ENCODE measurements around the gene HES2. TPM values are rescaled to one million over a fixed set of nuclear protein-coding genes. Genes with fewer than 3 reads are reported as not detected.

HES2 gene, protein sequence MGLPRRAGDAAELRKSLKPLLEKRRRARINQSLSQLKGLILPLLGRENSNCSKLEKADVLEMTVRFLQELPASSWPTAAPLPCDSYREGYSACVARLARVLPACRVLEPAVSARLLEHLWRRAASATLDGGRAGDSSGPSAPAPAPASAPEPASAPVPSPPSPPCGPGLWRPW
- total RNA-seq, result 0.07 TPM in 1 of 2 replicates, not detected in the other
- long read RNA-seq, partial matches to known transcripts, result 0 of 1 reads
- long read RNA-seq, other reads (novel, unspliced or antisense), result 1 of 1 reads

DNA sequence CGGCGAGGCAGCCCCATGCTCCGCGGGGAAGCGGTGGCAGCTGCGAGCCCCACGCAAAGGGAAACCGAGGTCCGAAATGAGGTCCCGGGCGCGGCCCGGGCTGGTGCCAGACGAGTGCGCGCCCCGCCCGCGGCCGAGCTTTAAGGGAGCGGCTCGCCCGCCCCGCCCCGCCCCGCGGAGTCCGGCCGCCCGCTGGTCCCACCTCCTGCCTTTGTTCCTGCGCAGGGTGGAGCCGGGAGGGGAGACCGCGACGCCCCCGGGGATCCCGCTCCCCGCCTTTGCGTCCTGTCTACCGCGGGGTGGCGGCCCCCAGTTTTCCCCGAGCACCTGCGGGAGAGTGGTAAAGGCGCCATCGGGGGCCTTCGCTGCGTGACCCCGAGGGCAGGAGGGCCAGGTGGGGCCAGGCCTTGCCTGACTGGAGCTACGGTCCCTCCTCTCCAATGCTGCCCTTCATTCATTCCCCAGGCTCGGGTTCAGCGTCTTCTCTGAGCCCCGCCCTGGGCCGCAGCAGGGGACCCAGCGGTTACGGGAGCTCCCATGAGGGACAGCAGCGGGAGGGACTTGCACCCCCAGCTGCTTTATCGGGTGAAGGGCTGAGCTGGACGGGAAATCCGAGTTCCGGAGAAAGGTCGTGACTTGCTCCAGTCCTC, at the start of gene HES2:
HES2 (minus strand) TSS at position 116 of the 650 bp plus-strand sequence; CDS start at position 17, 99 bp downstream.
- TF ChIP-seq, protein P1, sequence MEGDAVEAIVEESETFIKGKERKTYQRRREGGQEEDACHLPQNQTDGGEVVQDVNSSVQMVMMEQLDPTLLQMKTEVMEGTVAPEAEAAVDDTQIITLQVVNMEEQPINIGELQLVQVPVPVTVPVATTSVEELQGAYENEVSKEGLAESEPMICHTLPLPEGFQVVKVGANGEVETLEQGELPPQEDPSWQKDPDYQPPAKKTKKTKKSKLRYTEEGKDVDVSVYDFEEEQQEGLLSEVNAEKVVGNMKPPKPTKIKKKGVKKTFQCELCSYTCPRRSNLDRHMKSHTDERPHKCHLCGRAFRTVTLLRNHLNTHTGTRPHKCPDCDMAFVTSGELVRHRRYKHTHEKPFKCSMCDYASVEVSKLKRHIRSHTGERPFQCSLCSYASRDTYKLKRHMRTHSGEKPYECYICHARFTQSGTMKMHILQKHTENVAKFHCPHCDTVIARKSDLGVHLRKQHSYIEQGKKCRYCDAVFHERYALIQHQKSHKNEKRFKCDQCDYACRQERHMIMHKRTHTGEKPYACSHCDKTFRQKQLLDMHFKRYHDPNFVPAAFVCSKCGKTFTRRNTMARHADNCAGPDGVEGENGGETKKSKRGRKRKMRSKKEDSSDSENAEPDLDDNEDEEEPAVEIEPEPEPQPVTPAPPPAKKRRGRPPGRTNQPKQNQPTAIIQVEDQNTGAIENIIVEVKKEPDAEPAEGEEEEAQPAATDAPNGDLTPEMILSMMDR (conservative IDR thresholded peaks at IDR 0.05), result no peak
- Mint-ChIP-seq H3K27me3 (ENCODE audit: low read depth) (peaks cover 89% of the 10 kb centered on the region), H3K4me3 (no peak within 1 kb of the TSS), H3K9me3 (no peaks in the 10 kb centered on the region), H3K27ac (ENCODE audit: unreplicated experiment) (no peak within 1 kb of the TSS), H3K4me1 (no peaks in the 10 kb centered on the region), H3K36me3 (ENCODE audit: low read depth) (no peaks in the 10 kb centered on the region)
- DNase-seq (ENCODE audit: low read depth, low spot score), result no peak

- Mint-ChIP-seq H3K4me3 (no peak overlapping the region), H3K4me1 (peaks cover 3% of the 10 kb centered on the region), H3K27ac (ENCODE audit: unreplicated experiment) (no peak overlapping the region), H3K27me3 (ENCODE audit: low read depth) (no peaks in the 10 kb centered on the region), H3K9me3 (no peaks in the 10 kb centered on the region), H3K36me3 (ENCODE audit: low read depth) (no peaks in the 10 kb centered on the region)
- DNase-seq (ENCODE audit: low read depth, low spot score), result no peak
- TF ChIP-seq, protein P1 (conservative IDR thresholded peaks at IDR 0.05), result no peak
Measured at GRCh38 chr1:6468729-6469461, 49.2 kb upstream of the HES2 start.

DNA sequence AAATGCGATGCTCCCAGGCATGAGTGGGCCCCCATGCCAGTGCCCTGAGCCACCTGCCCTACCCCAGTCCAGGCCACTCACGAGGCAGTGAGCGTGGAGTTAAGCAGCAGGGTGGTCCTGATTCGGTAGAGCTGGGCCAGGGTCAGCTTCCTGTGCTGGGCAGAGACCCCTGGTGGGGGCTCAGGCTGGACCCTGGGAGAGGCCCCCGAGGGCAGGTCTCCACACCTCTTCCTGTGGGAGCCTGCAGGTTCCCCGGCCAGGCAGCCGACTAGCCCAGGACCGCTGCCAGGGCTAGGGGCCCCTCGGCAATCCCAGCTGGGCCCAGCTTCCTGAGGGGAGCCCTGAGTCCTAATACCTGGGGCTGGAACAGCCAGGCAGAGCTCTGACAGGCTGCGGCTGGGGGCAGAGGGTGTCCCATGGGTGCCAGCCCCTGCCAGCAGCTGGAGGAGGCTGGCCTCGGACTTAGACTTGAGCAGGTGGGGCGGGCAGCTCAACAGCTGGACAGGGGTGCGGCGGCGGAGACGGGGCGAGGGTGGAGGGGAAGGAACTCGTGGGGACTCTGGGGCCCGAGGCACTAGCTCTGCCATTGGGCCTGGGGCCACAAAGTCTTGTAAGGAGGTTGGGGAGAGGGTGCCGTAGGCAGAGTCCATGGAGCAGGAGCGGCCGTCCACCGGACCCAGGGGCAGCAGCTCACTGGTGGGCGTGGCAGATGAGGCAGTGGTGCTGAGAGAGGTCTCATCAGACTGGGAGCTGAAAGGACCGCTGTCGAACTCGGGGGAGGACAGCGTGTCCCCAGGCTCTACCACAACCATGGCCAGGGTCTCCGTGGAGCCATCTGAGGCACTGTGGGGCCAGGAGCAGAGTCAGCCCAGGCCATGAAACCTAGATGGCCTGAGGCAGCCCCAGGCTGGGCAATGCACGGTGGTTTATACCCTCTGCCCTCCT, 48.3 kb upstream of the HES2 start:
- Mint-ChIP-seq H3K27me3 (ENCODE audit: low read depth) (no peaks in the 10 kb centered on the region), H3K27ac (ENCODE audit: unreplicated experiment) (no peak overlapping the region), H3K36me3 (ENCODE audit: low read depth) (peaks cover 2% of the 10 kb centered on the region), H3K4me1 (peaks cover 4% of the 10 kb centered on the region), H3K9me3 (no peaks in the 10 kb centered on the region), H3K4me3 (no peak overlapping the region)
- TF ChIP-seq, protein P1 (conservative IDR thresholded peaks at IDR 0.05), result no peak
- DNase-seq (ENCODE audit: low read depth, low spot score), result no peak

GRCh38 chr1:6467224-6467623, 47.5 kb upstream of the HES2 start:
- TF ChIP-seq, protein P1 (conservative IDR thresholded peaks at IDR 0.05), result no peak
- Mint-ChIP-seq H3K4me3 (no peak overlapping the region), H3K27ac (ENCODE audit: unreplicated experiment) (no peak overlapping the region), H3K9me3 (no peaks in the 10 kb centered on the region), H3K4me1 (peaks cover 4% of the 10 kb centered on the region), H3K36me3 (ENCODE audit: low read depth) (peaks cover 5% of the 10 kb centered on the region), H3K27me3 (ENCODE audit: low read depth) (no peaks in the 10 kb centered on the region)
- no peak for DNase-seq (ENCODE audit: low read depth, low spot score)

- Mint-ChIP-seq H3K4me3 (no peak overlapping the region), H3K27me3 (ENCODE audit: low read depth) (no peaks in the 10 kb centered on the region), H3K9me3 (no peaks in the 10 kb centered on the region), H3K4me1 (peaks cover 4% of the 10 kb centered on the region), H3K27ac (ENCODE audit: unreplicated experiment) (no peak overlapping the region), H3K36me3 (ENCODE audit: low read depth) (peaks cover 5% of the 10 kb centered on the region)
- TF ChIP-seq, protein P1 (conservative IDR thresholded peaks at IDR 0.05), result no peak
- no peak for DNase-seq (ENCODE audit: low read depth, low spot score)
Measured at GRCh38 chr1:6466751-6467150, 47.0 kb upstream of the HES2 start.
